IPS DF 19.7 (cell line): ENCODE data around the gene CKAP4.

Source experiments
- DNase-seq: peaks from one replicate; pipeline ENCODE4 v3.0.0-alpha.2; 2013; ENCODE audit warnings: low read depth, low spot score

Gene CKAP4

GRCh38 chr12:106204312-106204711, 43.5 kb downstream of the CKAP4 start:
- DNase-seq = no peak

DNA sequence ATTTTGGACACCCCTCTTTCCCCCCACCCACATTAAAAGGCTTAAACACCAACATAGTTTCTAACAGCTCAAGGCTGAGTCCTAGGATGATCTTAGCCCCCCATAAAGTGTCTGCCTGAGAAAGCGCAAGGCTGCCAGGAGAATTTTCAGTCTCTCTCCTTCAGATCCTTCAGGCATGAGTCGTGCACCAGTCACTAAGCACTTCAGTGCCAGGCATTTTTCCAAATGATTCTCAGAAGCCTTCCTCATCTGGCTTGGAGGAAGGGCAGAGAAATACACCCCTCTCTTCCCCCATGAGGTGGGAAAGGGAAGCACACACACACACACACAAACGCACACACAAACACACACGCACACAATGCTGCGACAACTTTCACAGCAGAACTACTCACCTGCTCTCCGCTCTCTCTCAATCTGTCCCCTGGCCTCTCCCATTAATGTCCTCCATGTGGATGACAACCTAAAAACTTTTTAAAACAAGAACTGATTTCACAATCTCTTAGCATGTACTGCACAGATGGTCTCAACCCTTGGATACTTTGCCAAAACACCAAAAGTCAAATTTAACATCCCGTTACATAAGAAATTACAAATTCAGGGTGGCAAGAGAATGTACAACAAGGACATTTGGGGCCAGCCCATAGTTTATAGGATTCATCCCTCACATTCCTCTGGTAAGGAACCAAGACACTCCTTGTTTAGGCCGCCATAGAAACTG, 49.8 kb downstream of the CKAP4 start:
- DNase-seq = no peak

- DNase-seq = no peak
Observed at GRCh38 chr12:106195621-106196027, 52.2 kb downstream of the CKAP4 start.

DNA sequence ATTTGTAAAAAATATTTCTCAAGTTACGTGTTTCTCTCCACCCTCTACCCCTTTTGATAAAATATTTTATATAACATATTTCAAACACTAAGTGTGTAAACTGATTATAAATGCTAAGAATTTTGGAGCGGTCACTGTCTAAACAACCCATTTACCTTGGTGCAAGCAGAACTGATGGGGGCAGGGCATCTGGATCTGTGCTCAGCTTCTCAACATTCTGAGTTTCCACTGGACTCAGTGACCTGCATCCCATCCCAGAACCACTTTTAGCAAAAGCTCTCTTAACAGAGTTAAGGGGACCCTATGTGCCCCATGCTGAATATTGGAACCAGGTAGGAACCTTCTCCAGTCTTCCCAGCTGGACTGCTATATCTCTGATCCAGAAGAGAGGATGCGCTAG, 53.5 kb downstream of the CKAP4 start:
- DNase-seq = no peak

DNA sequence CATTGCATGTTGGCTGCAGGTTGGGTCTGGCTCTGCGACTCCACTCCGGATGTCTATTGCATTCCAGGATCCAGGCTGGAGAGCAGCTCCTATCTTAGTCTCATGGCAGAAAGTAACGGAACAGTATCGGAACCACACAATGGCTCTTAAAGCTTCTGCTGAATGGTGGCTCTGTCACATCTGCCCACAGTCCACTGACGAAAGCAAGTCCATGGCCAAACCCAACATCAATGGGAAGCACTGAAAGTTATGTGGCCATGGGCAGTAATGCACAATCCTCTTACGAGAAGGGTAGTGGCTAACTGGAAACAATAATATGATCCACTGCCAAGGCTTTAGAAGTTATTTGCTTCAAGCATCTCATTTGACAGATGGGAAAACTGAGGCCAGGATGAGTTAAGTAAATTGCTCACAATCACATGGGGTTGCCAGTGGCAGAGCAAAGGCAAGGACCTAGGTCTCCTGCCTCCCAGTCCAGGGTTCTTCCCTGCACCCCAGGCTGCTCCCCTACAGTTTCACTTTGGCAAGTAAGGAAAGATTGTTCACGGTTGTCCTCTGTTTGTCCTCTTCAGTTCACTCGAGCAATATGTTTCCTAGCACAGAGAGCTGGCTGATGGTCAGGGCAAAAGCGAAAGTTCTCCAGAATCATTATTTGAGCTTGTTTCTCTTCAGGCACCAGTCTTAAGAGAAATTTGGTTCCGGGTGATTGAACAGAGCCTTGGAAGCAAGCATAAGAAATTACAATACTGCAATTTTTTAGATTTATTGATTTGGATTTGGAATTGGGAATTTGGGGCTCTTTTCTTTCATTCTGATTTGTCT, 54.2 kb downstream of the CKAP4 start:
- no peak for DNase-seq

DNA sequence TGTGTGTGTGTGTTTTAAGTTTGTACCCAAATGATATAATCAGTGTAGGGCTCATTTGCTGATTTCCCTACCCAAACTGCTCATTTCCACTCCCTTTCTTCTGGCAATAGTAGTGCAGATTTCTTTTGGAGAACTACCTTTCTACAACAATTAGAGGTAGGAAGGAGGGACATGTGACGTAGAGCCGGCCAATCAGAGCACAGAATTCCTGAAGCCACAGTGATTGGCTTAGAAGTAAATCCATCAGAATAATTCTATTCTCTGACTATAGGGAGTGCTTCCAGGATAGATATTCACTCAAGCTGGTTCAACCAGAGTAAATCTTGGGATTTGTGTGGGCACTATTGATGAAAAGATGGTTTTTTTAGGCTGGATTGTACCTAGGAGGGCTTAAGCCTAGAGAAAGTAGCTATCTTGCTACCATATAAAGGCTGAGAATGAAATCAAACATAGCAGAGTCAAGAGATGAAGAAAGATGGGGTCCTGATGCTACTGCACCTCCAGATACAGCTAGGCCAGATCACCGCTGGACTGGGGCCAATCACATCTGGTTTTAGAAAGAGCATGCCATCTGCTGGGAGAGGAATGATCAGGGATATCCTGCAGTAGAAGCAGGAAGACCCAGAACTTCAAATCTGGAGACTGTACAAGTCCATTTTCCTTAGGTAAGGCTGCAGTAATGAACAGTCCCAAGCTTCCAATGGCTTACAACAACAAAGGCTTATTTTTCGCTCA, 55.0 kb downstream of the CKAP4 start:
- no peak for DNase-seq

DNA sequence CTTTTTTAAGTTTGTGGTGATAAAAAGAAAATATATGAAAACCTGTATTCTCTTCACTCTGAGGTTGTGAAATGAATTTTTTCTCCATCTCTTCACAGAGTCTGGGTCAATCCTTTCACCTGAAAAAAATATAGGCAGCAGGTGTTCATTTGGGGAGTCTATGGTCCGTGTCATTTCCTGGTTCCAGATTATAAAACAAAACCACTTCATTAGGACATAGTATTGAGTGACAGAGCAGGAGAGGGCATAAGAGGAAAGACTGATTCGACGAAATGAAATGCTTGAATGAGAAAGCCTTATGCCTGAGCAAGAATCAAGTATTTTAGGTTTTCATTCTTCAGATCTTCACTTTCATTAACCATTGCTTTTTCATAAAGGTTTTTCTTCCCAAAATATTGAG, 57.2 kb downstream of the CKAP4 start:
- no peak for DNase-seq

GRCh38 chr12:106189341-106189740, 58.5 kb downstream of the CKAP4 start:
- DNase-seq = no peak

DNA sequence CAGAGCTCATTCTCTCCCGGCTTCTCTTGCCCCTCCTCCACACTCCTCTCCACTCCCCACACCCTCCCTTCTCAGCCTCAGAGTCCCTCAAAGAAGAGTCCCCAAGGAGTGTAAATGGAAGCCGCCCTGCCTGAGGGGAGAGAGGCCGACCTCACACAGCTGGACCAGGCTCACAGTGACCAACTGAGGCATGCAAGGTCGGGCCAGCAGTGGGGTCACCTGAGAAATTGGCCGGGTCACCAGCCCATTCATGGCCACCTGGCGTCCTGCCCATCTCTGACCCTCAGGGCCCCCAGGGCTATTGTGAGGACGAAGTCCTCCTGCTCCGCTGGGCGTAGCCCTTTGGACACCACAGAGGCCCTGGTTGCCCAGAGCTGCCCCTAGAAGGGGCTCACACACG, 59.6 kb downstream of the CKAP4 start:
- DNase-seq = no peak
